Esophagus squamous epithelium (tissue), 4 donors: Measurements from ENCODE around the gene RAD51C.

ENCODE experiments used
- POLR2A ChIP-seq, 4 donors: fragments of 450-650 bp; IDR thresholded peaks; one replicate each; pipeline ENCODE4 v1.6.1; 2017; ENCODE audit warnings: antibody characterized with exemption in 4 of 4, mild to moderate bottlenecking in 4 of 4, moderate library complexity in 3 of 4
- TF ChIP-seq, protein P1 (sequence below), 6 experiments: fragments of 450-650 bp in 4 of 6; fragments of 200-600 bp in 2 of 6; sonication (generic) in 2 of 6; IDR thresholded peaks; one replicate each; pipeline ENCODE4 v1.5.1; 2016 to 2019; ENCODE audit warnings: antibody characterized with exemption in 6 of 6, mild to moderate bottlenecking in 4 of 6, moderate library complexity in 4 of 6

DNA sequence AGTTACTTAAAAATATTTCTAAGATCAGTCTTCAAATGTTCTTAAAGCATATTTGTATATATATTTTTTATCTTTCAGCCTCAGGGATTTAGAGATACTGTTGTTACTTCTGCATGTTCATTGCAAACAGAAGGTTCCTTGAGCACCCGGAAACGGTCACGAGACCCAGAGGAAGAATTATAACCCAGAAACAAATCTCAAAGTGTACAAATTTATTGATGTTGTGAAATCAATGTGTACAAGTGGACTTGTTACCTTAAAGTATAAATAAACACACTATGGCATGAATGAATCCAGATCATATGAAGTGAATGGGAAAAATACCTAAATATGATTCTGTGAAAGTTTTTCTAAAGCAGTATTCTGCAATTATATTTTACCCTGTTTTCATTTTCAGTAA lies 41.6 kb downstream of the RAD51C start:
- TF ChIP-seq, protein P1, sequence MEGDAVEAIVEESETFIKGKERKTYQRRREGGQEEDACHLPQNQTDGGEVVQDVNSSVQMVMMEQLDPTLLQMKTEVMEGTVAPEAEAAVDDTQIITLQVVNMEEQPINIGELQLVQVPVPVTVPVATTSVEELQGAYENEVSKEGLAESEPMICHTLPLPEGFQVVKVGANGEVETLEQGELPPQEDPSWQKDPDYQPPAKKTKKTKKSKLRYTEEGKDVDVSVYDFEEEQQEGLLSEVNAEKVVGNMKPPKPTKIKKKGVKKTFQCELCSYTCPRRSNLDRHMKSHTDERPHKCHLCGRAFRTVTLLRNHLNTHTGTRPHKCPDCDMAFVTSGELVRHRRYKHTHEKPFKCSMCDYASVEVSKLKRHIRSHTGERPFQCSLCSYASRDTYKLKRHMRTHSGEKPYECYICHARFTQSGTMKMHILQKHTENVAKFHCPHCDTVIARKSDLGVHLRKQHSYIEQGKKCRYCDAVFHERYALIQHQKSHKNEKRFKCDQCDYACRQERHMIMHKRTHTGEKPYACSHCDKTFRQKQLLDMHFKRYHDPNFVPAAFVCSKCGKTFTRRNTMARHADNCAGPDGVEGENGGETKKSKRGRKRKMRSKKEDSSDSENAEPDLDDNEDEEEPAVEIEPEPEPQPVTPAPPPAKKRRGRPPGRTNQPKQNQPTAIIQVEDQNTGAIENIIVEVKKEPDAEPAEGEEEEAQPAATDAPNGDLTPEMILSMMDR (IDR thresholded peaks at IDR 0.05) = no peak
- TF ChIP-seq POLR2A (IDR thresholded peaks at IDR 0.05) = no peak
